HEK293T (cell line): ENCODE measurements around the gene FRS2.

Source experiments
- BHLHE40 ChIP-seq: fragments of 450-650 bp; IDR thresholded peaks from 2 replicates; pipeline ENCODE4 v1.6.1; 2016; ENCODE audit warnings: mild to moderate bottlenecking, moderate library complexity, borderline replicate concordance
- CTBP1 ChIP-seq: fragments of 450-650 bp; IDR thresholded peaks from 2 replicates; pipeline ENCODE4 v1.6.1; 2016; ENCODE audit warnings: borderline replicate concordance
- ELF4 ChIP-seq: fragments of 450-650 bp; IDR thresholded peaks from 2 replicates; pipeline ENCODE4 v1.6.1; 2017; ENCODE audit warnings: antibody characterized with exemption
- FOXK2 ChIP-seq: fragments of 450-650 bp; IDR thresholded peaks from 2 replicates; pipeline ENCODE4 v1.6.1; 2016; ENCODE audit warnings: mild to moderate bottlenecking
- FOXM1 ChIP-seq: fragments of 450-650 bp; IDR thresholded peaks from 2 replicates; pipeline ENCODE4 v1.6.1; 2017; ENCODE audit warnings: mild to moderate bottlenecking, borderline replicate concordance
- HDGF ChIP-seq: fragments of 450-650 bp; IDR thresholded peaks from 2 replicates; pipeline ENCODE4 v1.6.1; 2017; ENCODE audit warnings: antibody characterized with exemption, borderline replicate concordance
- LEF1 ChIP-seq: fragments of 450-650 bp; IDR thresholded peaks from 2 replicates; pipeline ENCODE4 v1.6.1; 2017; ENCODE audit warnings: mild to moderate bottlenecking, borderline replicate concordance
- NFRKB ChIP-seq: fragments of 450-650 bp; IDR thresholded peaks from 2 replicates; pipeline ENCODE4 v1.6.1; 2016; ENCODE audit warnings: mild to moderate bottlenecking, moderate library complexity
- PKNOX1 ChIP-seq: fragments of 450-650 bp; IDR thresholded peaks from 2 replicates; pipeline ENCODE4 v1.6.1; 2016
- SP1 ChIP-seq: fragments of 450-650 bp; IDR thresholded peaks from 2 replicates; pipeline ENCODE4 v1.6.1; 2017
- SUZ12 ChIP-seq: fragments of 450-650 bp; IDR thresholded peaks from 2 replicates; pipeline ENCODE4 v1.6.1; 2016; ENCODE audit warnings: mild to moderate bottlenecking
- TARDBP ChIP-seq: fragments of 450-650 bp; IDR thresholded peaks from 2 replicates; pipeline ENCODE4 v1.6.1; 2016
- ZNF384 ChIP-seq: fragments of 450-650 bp; IDR thresholded peaks from 2 replicates; pipeline ENCODE4 v1.6.1; 2016

DNA sequence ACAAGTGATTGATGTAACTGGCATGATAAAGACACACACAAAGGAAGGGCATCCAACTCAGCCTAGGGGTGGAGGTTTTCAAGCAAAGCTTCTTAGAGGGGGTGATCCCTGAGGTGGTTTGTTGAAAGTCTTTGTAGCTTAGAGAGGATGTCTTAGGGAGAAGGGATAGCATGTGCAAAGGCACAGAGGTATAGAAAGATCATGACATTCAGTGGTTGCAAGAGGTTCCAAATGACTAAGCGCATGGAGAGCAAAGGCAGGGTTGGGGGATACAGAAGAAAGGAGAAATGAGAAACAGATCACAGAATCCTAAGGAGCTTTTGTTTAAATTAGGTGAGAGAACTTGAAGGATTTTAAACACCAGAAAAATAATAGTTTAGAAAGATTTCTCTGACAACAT is 109.9 kb downstream of the FRS2 start:
- no peak for TF ChIP-seq HDGF
- TF ChIP-seq SUZ12, result no peak
- no peak for TF ChIP-seq TARDBP
- no peak for TF ChIP-seq SP1
- no peak for TF ChIP-seq CTBP1
- TF ChIP-seq ZNF384, result 0 out of 2 replicates have a peak, but pooled peaks have one; percentile 26
- TF ChIP-seq NFRKB, result no peak
- no peak for TF ChIP-seq BHLHE40
- no peak for TF ChIP-seq ELF4
- no peak for TF ChIP-seq FOXM1
- no peak for TF ChIP-seq LEF1
- TF ChIP-seq PKNOX1, result no peak
- TF ChIP-seq FOXK2, result no peak
